PC-9 (cell line): ENCODE data around the gene ASTN2. TPM values are rescaled to one million over a fixed set of nuclear protein-coding genes. Genes with fewer than 3 reads are reported as not detected.

Experiments
- BruUV-seq: library from RNA; stranded (reverse); fragments of 400-500 nt; replicated peaks from 2 replicates; lab custom pipeline; 2021; lab: Mats Ljungman, UMichigan
- CTCF ChIA-PET: fragments of 300-600 bp; sonication (Branson Sonifier 250); formaldehyde crosslinking; loops from one replicate; lab custom pipeline; 2022; ENCODE audit warnings: antibody characterized with exemption; lab: Charles Lee
- POLR2A ChIA-PET: fragments of 300-600 bp; sonication (Branson Sonifier 250); formaldehyde crosslinking; loops from one replicate; lab custom pipeline; 2022; ENCODE audit warnings: antibody characterized with exemption; ENCODE audit not compliant: unreplicated experiment; lab: Charles Lee
- DNase-seq, 2 experiments: peaks; one replicate each; pipeline versions ENCODE4 v3.0.0 to v3.0.0-alpha.2; 2015 to 2022; ENCODE audit warnings: mixed read lengths in 1 of 2
- H2AFZ ChIP-seq: fragments of 200-600 bp; sonication (generic); 2 replicates; pipeline ENCODE4 v1.8.1; 2017; ENCODE audit warnings: antibody characterized with exemption
- H3F3A ChIP-seq: fragments of 200-600 bp; sonication (generic); 2 replicates; pipeline ENCODE4 v1.8.1; 2017; ENCODE audit warnings: antibody characterized with exemption, mild to moderate bottlenecking, low read depth; ENCODE audit not compliant: insufficient read depth
- H3K27ac ChIP-seq: fragments of 200-600 bp; sonication (generic); 2 replicates; pipeline ENCODE4 v1.6.1; 2016; ENCODE audit warnings: mixed run types
- H3K27me3 ChIP-seq: fragments of 200-600 bp; sonication (generic); 2 replicates; pipeline ENCODE4 v1.6.1; 2016; ENCODE audit warnings: low read depth, mixed run types; ENCODE audit not compliant: insufficient read depth
- H3K36me3 ChIP-seq: fragments of 200-600 bp; sonication (generic); 2 replicates; pipeline ENCODE4 v1.6.1; 2016; ENCODE audit warnings: low read depth, mixed run types
- H3K4me1 ChIP-seq: fragments of 200-600 bp; sonication (generic); replicated peaks from 2 replicates; pipeline ENCODE4 v1.6.1; 2016; ENCODE audit warnings: mixed run types; ENCODE audit not compliant: insufficient read depth
- H3K4me2 ChIP-seq: fragments of 200-600 bp; sonication (generic); 2 replicates; pipeline ENCODE4 v1.6.1; 2017; ENCODE audit warnings: mixed run types
- H3K4me3 ChIP-seq: fragments of 200-600 bp; sonication (generic); 2 replicates; pipeline ENCODE4 v1.6.1; 2016; ENCODE audit warnings: mixed run types
- H3K79me2 ChIP-seq: fragments of 200-600 bp; sonication (generic); 2 replicates; pipeline ENCODE4 v1.6.1; 2017; ENCODE audit warnings: low read depth, mixed run types
- H3K9me2 ChIP-seq: fragments of 200-600 bp; sonication (generic); 2 replicates; pipeline ENCODE4 v1.8.1; 2017; ENCODE audit warnings: mild to moderate bottlenecking; ENCODE audit not compliant: insufficient read depth
- H3K9me3 ChIP-seq: fragments of 200-600 bp; sonication (generic); 2 replicates; pipeline ENCODE4 v1.8.1; 2016; ENCODE audit warnings: low read depth; ENCODE audit not compliant: insufficient read depth
- H4K20me1 ChIP-seq: fragments of 200-600 bp; sonication (generic); 2 replicates; pipeline ENCODE4 v1.8.1; 2017; ENCODE audit not compliant: insufficient read depth
- CTCF ChIP-seq: fragments of 200-600 bp; sonication (generic); conservative IDR thresholded peaks from 2 replicates; pipeline ENCODE4 v1.6.1; 2017; ENCODE audit warnings: mixed run types, antibody characterized with exemption, mild to moderate bottlenecking, moderate library complexity
- EZH2 ChIP-seq: fragments of 200-600 bp; sonication (generic); IDR thresholded peaks from 2 replicates; pipeline ENCODE4 v1.8.0; 2017; ENCODE audit warnings: antibody characterized with exemption, low read depth
- intact Hi-C: fragments of 100-400 bp; cut with micrococcal nuclease; formaldehyde crosslinking; loops from one replicate; pipeline ENCODE4 v1.10.0; 2022; ENCODE audit not compliant: unreplicated experiment
- total RNA-seq: library from RNA; stranded (reverse); gene quantifications from 2 replicates; pipeline ENCODE4 v1.2.3, GENCODE V29; 2021

ASTN2 gene
- total RNA-seq, 1 experiment from 2014 or later = 6.2 TPM

DNA sequence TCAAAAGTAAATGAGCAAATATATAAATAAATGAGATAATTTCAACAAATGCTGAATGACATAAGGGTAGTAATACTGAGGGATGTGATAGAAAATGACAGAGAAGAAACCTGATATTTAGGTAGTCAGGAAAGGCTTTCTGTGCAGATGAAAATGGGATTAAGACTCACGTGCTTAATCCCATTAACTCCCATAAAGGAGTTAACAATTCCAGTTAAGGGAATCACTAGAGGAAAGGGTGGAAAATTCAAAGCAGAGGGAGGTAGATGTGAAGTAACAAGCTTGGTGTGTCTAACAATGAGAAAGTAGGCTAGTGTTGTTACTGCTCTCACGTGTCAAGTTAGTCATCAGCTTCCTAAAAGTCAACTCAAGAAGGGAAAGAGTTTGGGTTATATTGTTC is 818.2 kb downstream of the ASTN2 start:
- intact Hi-C loops = no loop called here
- no TSS peak for BruUV-seq
- POLR2A ChIA-PET = no interaction called here
- Histone ChIP-seq H3K9me2 (no peaks in the 10 kb centered on the region; the same call in 1 of the 2 replicates), H3K4me1 (no peaks in the 10 kb centered on the region), H3K36me3 (no peaks in the 10 kb centered on the region), H3K4me3 (no peak overlapping the region), H3K79me2 (no peaks in the 10 kb centered on the region), H3K4me2 (no peak overlapping the region), H2AFZ (no peak overlapping the region), H3F3A (no peaks in the 10 kb centered on the region), H3K9me3 (0 out of 2 replicates have a peak, but pooled peaks cover 3% of the 10 kb centered on the region), H3K27me3 (no peaks in the 10 kb centered on the region), H4K20me1 (no peaks in the 10 kb centered on the region), H3K27ac (no peak overlapping the region)
- no peak for DNase-seq
- CTCF ChIA-PET = no interaction called here
- TF ChIP-seq EZH2 (no peak), CTCF (no peak)

- no TSS peak for BruUV-seq
- no peaks in the 10 kb centered on the region for H3K4me1 ChIP-seq
- H4K20me1 ChIP-seq = no peaks in the 10 kb centered on the region
- H3K4me2 ChIP-seq = no peak overlapping the region
- CTCF ChIA-PET = no interaction called here
- no peaks in the 10 kb centered on the region for H3F3A ChIP-seq
- POLR2A ChIA-PET = no interaction called here
- no peak overlapping the region for H3K27ac ChIP-seq
- no peak overlapping the region for H2AFZ ChIP-seq
- no peaks in the 10 kb centered on the region for H3K79me2 ChIP-seq
- intact Hi-C loops = no loop called here
- H3K9me2 ChIP-seq = no peaks in the 10 kb centered on the region; the same call in 1 of the 2 replicates
- H3K9me3 ChIP-seq = 0 out of 2 replicates have a peak, but pooled peaks cover 3% of the 10 kb centered on the region
- peak in 1 of 2 experiments; percentile 51 for DNase-seq
- no peaks in the 10 kb centered on the region for H3K36me3 ChIP-seq
- TF ChIP-seq CTCF (no peak), EZH2 (no peak)
- H3K4me3 ChIP-seq = no peak overlapping the region
- H3K27me3 ChIP-seq = no peaks in the 10 kb centered on the region
These were observed 820.3 kb downstream of the ASTN2 start for GRCh38 chr9:116594547-116594946.

GRCh38 chr9:116592970-116593369 is 821.9 kb downstream of the ASTN2 start:
- H3K9me3 ChIP-seq = peaks cover 13% of the 10 kb centered on the region; the same call in 1 of the 2 replicates
- no TSS peak for BruUV-seq
- no peak overlapping the region for H2AFZ ChIP-seq
- intact Hi-C loops = no loop called here
- H3F3A ChIP-seq = no peaks in the 10 kb centered on the region
- H4K20me1 ChIP-seq = no peaks in the 10 kb centered on the region
- no peaks in the 10 kb centered on the region for H3K4me1 ChIP-seq
- H3K9me2 ChIP-seq = no peaks in the 10 kb centered on the region; the same call in 1 of the 2 replicates
- CTCF ChIA-PET = no interaction called here
- POLR2A ChIA-PET = interaction anchor here (0.6 kb wide), 1 partner anchor 410 kb away, joined by 3 read pairs; no protein-coding TSS in a partner anchor
- H3K27ac ChIP-seq = no peak overlapping the region
- TF ChIP-seq EZH2 = no peak
- TF ChIP-seq CTCF = no peak
- H3K79me2 ChIP-seq = no peaks in the 10 kb centered on the region
- no peaks in the 10 kb centered on the region for H3K27me3 ChIP-seq
- DNase-seq = no peak
- H3K4me2 ChIP-seq = no peak overlapping the region
- H3K36me3 ChIP-seq = no peaks in the 10 kb centered on the region
- H3K4me3 ChIP-seq = no peak overlapping the region
